ENCODE measurements around the gene MAPRE2.

GRCh38 chr18:35167332-35167731, 126.1 kb downstream of the MAPRE2 start:
- TF ChIP-seq CTCF (IDR thresholded peaks at IDR 0.05) (no peak), POLR2A (IDR thresholded peaks at IDR 0.05) (no peak)

Measured in heart left ventricle (tissue), 13 donors.